Measurements from ENCODE around the gene PEX5L.

- TF ChIP-seq GATA2 (IDR thresholded peaks at IDR 0.05; ENCODE audit: low read depth, low read length) (no peak), GATA3 (IDR thresholded peaks at IDR 0.05; ENCODE audit: low read depth, low read length) (no peak)
Measured at GRCh38 chr3:180004542-180004941, 32.2 kb downstream of the PEX5L start.

All from SH-SY5Y (cell line).